Germinal center (tissue), 1 donor: Measurements from ENCODE around the gene PEX3.
"Not testable (repeated sequence)": the region's sequence is repeated elsewhere in the genome, so short reads cannot be mapped to it uniquely, and the experiment has no call there.

Experiments
- DNase-seq: peaks from one replicate; pipeline ENCODE4 v3.0.0; 2012; ENCODE audit warnings: mixed read lengths, low spot score

Gene PEX3

DNA sequence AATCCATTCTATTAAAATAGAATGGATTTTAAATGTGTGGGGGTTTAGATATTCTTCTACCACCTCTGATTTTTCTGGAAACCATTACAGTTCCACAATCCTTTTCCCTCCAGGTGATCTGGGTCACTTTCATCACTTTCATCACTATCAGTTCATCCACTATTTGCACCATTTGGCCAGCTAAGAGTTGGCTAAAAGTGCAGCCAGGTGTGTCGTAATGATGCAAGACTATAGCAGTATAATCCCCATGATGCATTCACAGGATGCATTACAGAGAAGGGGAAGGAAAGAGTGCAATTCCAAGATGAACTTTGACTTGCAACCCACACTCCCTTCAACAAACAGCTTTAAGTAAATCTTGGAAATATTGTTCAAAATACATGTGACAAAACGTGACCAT is 56.0 kb downstream of the PEX3 start:
- DNase-seq: no peak

DNA sequence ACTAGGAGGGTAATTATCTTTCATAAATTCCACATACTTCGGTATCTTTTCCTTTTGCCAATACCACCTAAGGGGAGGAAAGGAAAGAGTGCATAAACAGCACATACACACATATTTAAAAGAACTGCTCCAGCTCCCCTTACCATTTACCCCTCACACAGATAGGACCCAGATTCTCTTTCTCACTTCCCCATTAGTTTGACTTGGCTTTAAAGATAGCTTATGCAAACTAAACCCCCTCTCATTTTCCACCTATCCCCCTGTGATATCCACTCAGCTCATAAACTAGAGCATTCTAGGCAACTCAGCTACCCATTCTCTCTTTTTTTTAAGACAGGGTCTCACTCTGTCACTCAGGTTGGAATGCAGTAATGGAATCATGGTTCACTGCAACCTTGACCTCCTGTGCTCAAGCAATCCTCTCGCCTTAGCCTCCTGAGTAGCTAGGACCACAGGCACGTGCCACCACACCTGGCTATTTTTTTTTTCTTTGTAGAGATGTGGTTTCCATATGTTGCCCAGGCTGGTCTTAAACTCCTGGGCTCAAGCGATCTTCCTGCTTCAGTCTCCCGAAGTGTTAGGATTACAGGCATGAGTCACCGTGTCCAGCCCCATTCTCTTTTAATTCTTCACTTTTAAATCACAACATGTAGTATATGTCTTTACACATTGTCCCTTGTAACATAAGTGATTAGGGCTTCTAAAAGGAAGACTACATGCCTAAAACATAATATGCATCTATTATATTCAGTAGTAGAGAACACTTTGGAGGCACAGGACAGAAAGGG is 56.9 kb downstream of the PEX3 start:
- peak; percentile 52 for DNase-seq

DNA sequence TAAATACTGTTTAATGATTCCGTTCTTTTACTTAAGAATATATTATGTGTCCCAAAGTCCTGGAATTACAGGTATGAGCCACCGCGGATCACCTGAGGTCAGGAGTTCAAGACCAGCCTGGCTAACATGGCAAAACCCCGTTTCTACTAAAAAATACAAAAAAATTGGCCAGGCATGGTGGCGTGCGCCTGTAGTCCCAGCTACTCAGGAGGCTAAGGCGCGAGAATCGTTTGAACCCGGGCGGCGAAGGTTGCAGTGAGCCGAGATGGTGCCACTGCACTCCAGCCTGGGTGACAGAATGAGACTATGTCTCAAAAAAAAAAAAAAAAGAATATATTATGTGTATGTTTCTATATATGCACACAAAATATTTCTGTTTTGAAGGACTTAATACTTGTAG is 59.7 kb downstream of the PEX3 start:
- not testable (repeated sequence) for DNase-seq

DNA sequence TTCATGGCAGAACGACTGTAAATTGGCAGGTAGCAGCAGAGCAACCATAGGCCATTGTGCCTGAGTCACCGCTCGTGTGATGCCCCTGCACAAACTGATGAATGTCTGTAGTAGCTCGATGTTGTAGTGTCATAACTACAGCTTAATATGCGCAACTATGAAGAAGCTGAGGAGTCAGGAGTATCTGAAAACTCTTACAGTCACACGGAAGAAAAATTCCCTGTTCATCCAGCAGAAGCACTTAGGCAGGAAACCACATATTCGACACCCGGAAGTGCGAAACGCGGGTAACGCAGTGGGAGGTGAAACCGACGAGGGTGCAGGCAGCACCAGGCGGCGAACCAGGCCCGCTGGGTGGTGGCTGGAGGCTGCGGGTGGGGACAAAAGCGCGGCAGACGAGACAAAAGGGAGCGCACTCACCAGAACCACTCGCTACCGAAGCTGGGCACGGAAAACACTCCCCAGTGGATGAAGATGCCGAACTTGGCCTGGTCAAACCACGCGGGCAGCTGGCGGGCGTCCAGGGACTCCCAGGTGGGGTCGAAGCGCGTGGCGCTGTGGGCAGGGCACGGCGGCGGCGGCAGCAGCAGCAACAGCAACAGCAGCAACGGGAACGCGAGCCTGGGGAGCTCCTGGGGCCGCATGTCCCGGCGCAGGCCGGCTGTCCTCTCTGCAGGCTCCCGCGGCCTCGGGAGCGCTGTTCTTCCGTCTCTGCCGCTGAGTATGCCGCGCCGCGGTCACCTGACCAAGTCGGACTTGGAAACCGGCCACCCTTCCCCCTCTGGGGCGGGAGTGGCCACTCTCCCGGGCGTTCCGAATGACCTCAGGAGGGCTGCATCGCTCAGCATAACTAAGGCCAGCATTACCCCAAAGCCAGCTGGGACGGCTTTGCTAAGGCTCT is 60.6 kb downstream of the PEX3 start, which contains the start of gene FUCA2:
Gene FUCA2, minus strand, starts transcription at position 730 of the 901 bp plus-strand sequence. Its CDS starts 86 bp downstream, at position 644.
- peak; percentile 59 for DNase-seq

DNA sequence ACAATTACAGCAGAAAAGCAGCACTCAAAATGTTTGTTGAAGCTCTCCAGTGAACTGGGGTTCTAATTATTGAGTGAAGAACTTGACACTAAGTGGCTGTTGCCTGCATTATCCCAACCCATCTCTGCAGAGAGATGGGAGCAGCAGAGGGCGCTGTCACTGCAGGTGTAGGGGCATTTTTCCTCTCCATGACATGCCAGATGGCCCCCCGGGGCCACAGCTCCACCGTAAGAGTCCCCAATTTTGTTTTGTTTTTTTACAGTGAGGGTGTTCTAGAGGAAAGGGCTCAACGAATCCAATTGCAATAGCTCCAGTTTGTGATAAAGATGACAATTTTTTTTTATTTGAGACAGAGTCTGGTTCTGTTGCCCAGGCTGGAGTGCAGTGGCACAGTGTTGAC is 62.8 kb downstream of the PEX3 start:
- peak; percentile 52 for DNase-seq

DNA sequence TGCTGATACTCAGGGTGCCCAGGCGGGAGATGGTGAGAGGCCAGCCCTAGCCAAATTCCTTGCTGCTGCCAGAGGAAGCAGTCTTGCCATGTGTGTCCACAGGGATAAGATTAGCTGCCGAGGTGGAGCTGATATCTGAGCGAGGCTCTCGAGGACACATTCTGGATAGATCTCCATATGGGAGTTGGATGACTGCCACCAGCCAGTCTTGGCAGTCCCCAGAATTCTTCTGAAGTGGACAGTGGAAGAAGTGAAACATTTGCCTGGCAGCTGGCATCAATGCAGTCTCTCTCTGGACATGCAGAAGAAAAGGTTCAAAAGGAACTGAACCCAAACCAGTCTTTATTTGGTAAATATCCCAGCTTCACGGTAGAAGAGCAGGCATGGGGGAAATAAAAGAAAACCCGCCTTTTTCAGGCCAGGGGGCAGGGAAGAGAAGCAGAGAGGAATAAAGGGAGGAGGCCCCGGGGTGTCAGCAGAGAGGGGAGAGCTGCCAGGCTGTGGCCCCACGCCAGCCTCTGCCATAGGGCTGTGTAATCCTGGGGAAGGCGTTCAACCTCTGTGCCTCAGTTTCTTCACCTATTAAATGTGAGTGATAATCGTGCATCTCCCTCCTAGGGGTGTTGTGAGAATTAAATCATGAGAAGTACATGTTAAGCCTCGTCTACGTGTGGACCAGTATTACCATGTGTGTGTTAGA is 64.6 kb downstream of the PEX3 start:
- DNase-seq: no peak

DNA sequence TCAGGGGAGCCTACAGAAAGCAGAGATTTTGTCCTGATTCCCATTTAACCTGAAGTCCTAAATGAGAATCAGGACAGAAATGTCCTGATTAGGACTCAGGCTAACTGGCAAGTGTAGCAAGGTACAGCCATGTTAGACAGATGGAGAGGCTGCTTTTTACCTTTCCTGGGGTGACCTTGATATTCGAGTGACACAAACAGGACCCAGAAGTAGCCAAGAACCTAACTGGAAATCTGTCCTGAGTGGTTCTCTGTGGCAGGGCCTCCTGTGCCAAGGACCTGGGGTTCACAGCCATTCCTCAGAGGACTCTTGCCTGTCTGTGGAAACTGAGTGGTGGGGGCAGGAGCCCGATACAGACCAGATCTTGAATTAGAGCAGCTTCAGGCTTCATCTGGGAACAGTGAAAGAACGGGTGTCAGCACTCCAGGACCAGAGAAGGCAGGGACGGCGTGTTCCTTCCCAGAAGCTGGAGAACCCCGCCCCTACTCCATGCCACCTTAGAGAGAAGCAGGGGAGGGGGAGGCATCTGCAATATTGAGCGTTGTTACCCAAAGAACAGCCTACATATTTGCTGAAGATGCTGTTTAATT is 65.3 kb downstream of the PEX3 start:
- no peak for DNase-seq

DNA sequence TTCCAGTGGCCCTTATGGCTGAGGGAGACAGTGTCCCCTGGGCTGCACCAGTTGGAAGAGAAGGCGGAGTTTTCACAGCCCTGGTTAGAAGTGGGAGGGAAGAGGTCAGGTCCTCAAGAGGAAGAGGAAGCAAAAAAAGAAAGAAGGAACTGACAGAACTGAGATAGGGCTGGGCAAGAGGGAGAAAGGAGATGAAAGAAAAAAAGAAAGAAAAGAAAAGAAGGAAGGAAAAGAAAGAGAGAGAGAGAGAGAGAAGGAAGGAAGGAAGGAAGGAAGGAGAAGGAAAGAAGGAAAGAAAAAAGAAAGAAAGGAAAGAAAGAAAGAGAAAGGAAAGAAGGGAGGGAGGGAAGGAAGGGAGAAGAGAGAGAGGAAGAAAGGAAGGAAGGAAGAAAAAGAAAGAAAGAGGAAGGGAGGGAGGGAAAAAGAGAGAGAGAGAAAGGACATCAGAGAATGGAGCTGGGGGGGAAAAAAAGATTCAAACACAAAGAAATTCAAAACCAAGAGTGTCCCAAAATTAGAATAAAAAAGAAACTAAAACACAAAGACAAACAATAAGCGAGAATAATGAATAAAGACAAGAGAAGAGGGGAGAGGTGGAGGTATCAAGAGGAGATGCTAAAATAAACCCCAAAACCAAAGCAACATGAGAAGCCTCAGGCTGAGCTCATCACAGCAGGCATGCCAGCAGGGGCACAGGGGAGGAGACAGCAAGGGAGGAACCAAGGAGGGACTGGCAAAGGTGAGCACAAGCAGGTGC is 66.3 kb downstream of the PEX3 start:
- no peak for DNase-seq

DNA sequence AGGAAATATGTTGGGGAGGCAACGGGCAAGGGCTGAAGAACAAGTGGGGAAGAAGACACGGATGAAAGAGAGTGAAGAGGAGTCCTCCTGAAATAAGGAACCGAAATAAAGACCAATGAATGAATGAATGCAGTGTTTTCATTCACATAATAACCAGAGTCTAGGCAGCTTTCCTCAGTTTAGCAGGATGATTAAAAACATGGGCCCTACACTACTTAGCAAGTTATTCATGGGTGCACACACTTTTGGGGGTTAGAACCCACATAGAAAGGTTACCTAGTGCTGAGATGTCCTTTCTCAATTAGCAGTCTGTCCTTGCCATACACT is 66.8 kb downstream of the PEX3 start:
- no peak for DNase-seq

DNA sequence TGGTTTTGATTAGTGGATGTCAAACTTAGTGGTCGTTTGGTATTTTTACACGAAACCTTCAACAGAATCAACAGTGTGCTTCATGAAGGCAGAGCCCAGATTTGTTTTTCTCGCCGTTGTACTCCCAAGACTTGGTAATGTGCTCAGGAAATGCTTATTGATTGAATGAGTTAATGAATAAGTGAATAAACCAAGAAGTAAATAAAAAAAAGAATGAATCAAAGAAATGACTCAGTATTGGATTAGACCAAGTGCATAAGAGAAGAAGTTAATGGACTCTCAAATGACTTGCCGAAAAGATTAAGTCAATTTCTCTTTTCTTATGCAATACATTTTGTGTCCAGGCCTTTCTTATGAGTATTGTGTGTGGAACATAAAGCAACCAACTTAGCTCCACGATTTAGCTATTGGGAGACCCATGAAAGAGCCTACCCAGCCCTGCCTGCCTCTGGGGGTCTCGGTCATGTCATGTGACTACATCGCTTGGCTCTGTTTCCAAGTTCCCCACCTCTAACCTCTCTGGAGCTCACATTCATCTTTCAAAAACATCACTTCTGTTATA is 71.5 kb downstream of the PEX3 start:
- no peak for DNase-seq

DNA sequence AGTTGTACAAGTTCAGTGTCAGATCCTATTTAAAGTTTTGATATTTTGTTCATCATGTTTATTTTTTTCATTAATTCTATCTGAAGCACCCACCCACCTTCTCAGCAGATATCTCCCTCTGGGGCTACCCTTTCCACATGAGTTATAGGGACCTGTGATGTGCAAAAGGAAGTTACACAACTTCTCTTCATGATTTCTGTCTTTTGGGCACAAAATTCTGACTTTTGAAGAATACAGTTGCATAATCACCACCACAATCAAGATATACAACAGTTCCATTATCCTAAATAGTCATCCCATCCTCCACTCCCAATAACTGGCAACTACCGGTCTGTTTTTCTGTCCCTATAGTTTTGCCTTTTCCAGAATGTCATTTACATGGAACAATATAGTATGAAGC is 74.8 kb downstream of the PEX3 start:
- no peak for DNase-seq

DNA sequence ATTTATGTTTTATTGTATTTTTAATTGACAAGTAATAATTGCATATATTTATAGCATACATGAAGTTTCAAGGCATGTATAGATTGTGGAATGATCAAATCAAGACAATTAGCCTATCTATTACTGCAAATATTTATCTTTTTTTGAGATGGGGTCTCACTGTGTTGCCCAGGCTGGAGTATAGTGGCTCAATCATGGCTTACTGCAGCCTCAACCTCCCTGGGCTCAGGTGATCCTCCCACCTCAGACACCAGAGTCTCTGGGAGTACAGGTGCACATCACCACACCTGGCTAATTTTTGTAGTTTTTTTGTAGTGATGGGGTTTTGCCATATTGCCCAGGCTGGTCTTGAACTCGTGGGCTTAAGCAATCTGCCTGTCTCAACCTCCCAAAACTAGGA is 77.1 kb downstream of the PEX3 start:
- DNase-seq: no peak

DNA sequence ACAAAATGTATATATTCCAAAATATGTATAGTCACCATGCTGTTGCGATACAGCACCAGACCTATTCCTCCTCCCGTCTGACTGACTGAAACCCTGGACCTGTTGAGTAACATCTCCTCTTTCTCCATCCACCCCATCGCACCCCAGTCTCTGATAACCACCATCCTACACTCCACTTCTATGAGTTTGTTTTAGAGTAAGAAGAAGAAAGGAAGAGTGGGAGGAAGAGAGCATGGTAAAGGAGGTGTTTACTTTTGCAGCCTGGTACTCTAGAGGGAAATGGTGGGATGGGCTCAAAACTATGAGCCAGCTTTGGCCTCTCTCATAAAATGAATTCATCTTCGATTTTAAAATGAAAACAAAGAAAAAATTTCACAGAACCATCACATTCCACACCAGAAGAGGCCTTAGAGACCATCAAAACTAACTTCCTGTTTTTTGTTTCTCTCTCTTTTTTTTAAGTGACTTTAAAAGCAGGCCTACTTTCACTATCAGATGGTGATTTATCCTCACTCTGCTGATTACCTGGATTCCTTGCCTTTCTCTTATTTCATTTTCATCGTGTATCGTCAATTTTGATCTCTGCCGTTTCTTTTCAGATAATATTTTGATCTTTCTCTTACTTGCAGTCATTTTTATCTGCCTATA is 77.7 kb downstream of the PEX3 start:
- no peak for DNase-seq

DNA sequence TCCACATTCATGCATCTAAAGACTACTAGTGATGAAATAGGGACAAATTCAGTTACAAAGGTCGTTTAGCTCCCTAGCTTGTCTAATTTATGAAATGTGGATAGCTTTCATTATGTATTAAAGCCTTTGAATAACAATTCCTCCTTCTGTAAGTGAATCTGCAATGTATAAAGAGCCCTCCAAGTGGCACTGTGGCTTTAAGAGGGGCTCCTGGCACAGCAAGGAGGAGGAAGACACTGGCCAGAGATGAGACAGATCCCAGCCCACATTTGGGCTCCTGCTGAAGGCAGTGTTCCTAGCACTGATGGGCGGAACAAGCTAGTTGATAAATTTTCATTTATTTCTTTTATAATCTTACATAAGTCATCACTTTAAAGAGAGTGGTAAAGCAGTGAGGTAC is 78.5 kb downstream of the PEX3 start:
- no peak for DNase-seq

DNA sequence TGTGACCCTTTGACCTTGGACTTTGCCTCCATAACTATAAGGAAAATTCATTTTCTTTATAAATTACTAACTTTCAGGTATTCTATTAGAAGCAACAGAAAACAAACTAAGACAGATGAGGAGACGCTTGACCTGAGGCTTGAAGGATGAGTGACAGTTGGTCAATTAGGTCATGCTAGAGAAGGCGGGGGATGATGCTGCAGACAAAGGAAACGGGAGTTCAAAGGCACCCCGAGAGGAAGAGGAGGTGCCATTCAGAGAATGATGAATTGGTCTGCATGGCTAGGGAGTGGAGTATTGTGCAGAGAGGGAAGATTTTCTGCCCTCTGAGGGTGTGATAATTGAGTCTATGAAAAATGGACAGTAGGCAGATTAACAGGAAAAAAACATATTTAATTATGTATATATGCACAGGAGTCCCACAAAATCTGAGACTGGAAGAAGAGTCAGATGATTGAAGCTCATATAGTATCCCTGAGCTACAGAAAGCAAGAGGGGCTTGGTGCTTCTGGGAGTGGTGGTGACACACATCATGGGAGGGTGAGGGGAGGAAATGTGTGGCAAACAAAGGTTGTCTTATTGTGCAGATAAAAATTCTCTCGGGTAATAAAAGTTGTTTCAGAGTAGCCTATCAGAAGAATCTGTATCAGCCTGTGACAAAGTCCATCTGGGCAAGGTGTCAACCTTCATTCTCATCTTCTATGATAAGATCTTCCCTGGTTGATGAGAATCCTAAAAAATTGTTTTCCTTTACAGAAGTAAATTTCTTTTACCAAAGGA is 81.3 kb downstream of the PEX3 start:
- no peak for DNase-seq

DNA sequence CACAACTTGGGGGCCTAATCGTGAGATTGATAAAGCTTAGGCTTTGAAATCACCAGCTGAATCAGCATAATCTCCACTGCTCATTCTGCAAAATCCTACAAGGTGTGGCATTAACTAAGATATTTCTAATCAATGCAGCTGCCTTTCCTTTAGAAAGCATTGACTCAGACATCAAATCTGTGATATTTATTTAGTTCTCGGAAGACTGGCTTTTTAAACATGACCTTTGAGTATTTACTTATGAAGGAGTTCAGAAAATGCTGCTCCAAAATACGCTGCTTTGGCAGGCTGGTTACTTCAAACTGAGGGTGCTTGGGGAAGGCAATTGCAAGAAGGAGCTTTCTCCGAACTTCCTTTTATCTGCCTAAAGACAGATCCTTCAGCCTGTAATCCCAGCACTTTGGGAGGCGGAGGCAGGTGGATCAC is 84.6 kb downstream of the PEX3 start:
- DNase-seq: no peak

DNA sequence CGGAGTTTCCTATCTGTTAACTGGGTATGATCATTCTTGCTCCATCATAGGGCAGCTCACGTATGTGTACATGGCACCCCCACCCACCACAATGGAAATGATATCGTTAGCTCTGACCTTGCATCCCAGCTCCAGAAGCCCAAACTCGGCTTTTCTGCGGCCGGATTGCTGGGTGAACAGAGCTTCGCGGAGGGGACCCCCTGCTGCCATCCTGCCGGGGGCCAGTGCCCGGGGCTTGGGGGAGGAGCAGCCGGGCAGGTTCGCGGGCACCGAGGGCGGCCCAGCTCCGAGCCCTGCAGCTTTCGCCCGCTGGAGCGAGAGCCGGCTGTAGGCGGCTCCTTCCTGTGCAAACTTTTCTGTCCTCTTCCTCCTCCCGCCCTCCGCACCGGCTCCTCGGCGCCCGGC is 85.9 kb downstream of the PEX3 start:
- peak; percentile 36 for DNase-seq

DNA sequence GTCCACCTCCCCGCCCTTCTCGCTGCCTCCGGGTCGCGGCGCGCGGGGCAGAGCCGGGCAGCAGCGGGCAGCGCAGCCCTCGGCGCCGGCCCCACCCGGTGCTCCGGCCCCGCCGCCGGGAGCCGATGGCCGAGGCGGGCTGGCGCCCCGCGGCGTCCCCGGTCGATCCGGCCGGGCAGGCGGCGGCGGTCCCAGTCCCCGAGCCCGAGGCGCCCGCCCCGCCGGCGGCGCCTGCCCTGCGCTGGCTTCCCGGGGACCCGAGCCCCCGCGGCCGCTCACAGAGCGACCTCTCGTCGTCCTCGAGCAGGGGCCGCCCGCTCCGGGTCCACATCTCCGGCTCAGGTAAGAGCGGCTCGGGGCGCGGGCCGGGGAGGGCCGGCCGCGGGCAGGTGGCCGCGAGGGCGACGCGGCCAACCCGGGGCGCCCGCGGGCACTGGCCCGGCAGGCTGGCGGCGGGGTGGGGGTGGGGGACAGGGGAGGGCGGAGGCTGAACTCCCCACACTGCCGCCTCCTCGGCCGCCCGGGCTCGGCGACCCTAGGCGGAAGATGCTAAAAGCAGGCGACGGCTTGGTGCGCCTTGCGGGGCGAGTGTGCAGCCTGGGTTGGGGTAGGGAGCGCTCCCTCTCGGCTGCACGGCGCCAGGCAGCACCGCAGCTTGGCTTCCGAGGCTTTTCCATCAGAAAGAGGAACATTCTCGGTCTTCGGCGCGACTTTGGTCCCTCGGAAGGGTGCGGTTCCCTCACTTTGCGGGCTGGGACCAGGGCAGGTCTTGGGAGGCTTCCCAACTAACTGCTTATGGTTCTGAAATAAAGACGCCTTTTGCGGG is 86.5 kb downstream of the PEX3 start:
- peak; percentile 40 for DNase-seq

DNA sequence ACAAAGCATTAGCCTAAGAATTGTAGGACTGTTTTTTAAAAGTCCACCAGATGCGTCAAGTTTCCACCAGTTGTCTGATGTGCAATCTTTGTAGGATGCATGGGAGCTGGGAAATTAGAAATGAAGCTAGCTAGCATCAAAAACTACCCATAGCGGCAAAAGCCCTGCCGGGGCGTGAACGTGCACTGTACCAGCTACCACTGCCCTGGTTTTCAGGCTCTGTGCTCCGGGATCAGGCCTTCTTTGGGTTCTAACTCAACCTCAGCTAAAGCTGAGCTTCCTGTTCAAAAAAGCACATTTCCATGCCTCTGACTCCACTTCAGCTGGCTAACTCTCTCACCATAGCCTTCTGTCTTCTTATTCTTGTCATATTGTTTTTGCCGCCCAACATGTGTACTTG is 87.8 kb downstream of the PEX3 start:
- no peak for DNase-seq
